HepG2 (cell line): ENCODE results near the gene AGPAT2. TPM values are rescaled to one million over a fixed set of nuclear protein-coding genes. Genes with fewer than 3 reads are reported as not detected.
A peak's percentile ranks its signal among the peaks of the same experiment; 100 is the strongest.

ENCODE experiments used
- CSRNP1 ChIP-seq: sonication (generic); formaldehyde crosslinking; IDR thresholded peaks from 2 replicates; pipeline ENCODE4 v1.8.1; 2023; ENCODE audit warnings: mild to moderate bottlenecking, missing genetic modification reagents
- HNRNPL ChIP-seq: fragments of 200-400 bp; formaldehyde crosslinking; IDR thresholded peaks from 2 replicates; pipeline ENCODE4 v1.6.1; 2017; ENCODE audit warnings: mild to moderate bottlenecking, low read depth, low read length
- REXO4 ChIP-seq: sonication (generic); formaldehyde crosslinking; IDR thresholded peaks from 2 replicates; pipeline ENCODE4 v1.8.0; 2022; ENCODE audit warnings: missing genetic modification reagents, mild to moderate bottlenecking, borderline replicate concordance
- RFX1 ChIP-seq: fragments of 450-650 bp; IDR thresholded peaks from 2 replicates; pipeline ENCODE4 v1.6.1; 2017
- TAF15 ChIP-seq: fragments of 200-400 bp; formaldehyde crosslinking; IDR thresholded peaks from one replicate; pipeline ENCODE4 v1.6.1; 2018; ENCODE audit warnings: mild to moderate bottlenecking, low read depth, low read length; ENCODE audit not compliant: poor library complexity, severe bottlenecking
- UBTF ChIP-seq: sonication (generic); formaldehyde crosslinking; IDR thresholded peaks from 2 replicates; pipeline ENCODE4 v1.4.0; 2020; ENCODE audit warnings: mild to moderate bottlenecking, missing genetic modification reagents
- ZFP82 ChIP-seq: sonication (generic); formaldehyde crosslinking; IDR thresholded peaks from 2 replicates; pipeline ENCODE4 v1.5.1; 2020; ENCODE audit warnings: mild to moderate bottlenecking, missing genetic modification reagents, borderline replicate concordance
- ZNF234 ChIP-seq: sonication (generic); formaldehyde crosslinking; conservative IDR thresholded peaks from 2 replicates; pipeline ENCODE4 v1.5.1; 2020; ENCODE audit warnings: mild to moderate bottlenecking, missing genetic modification reagents
- ZNF354B ChIP-seq: sonication (generic); formaldehyde crosslinking; IDR thresholded peaks from 2 replicates; pipeline ENCODE4 v1.8.0; 2022; ENCODE audit warnings: mild to moderate bottlenecking, missing genetic modification reagents
- ZNF777 ChIP-seq: sonication (generic); formaldehyde crosslinking; IDR thresholded peaks from 2 replicates; pipeline ENCODE4 v1.4.0; 2020; ENCODE audit warnings: missing genetic modification reagents
- ZNF782 ChIP-seq: sonication (generic); formaldehyde crosslinking; IDR thresholded peaks from 2 replicates; pipeline ENCODE4 v1.4.0; 2020; ENCODE audit warnings: missing genetic modification reagents, mild to moderate bottlenecking, borderline replicate concordance
- ZNF839 ChIP-seq: sonication (generic); formaldehyde crosslinking; IDR thresholded peaks from 2 replicates; pipeline ENCODE4 v1.4.0; 2020; ENCODE audit warnings: missing genetic modification reagents, mild to moderate bottlenecking, borderline replicate concordance
- polyA plus RNA-seq, 8 experiments: library from polyadenylated mRNA; depleted of rRNA in 3 of 8; stranded (reverse) in 7 of 8; unstranded in 1 of 8; fragments of >200 nt; fragmentation: Illumina TruSeq in 4 of 8; extraction: Trizol in 4 of 8; gene quantifications; 2 replicates each; pipeline versions ENCODE4 v1.2.1 to v1.2.3, GENCODE V29; 2011 to 2016; ENCODE audit warnings: low read depth in 4 of 8, missing spikeins in 1 of 8, mixed read lengths in 1 of 8; ENCODE audit not compliant: insufficient read depth in 1 of 8
- total RNA-seq, 5 experiments: library from RNA; depleted of rRNA; stranded (reverse); fragments of >200 nt; fragmentation: Illumina TruSeq; extraction: Trizol; gene quantifications; 2 replicates each; pipeline ENCODE4 v1.2.3, GENCODE V29; 2016; ENCODE audit warnings: low read depth in 1 of 5
- TF ChIP-seq, protein P1 (sequence below): sonication (generic); formaldehyde crosslinking; IDR thresholded peaks from 2 replicates; pipeline ENCODE4; 2020; ENCODE audit warnings: missing genetic modification reagents, mild to moderate bottlenecking, borderline replicate concordance
- TF ChIP-seq, protein P2 (sequence below): sonication (generic); formaldehyde crosslinking; IDR thresholded peaks from 2 replicates; pipeline ENCODE4 v1.5.1; 2020; ENCODE audit warnings: mild to moderate bottlenecking, missing genetic modification reagents, moderate library complexity
- TF ChIP-seq, protein P3 (sequence below), 2 experiments: sonication (generic) in 1 of 2; formaldehyde crosslinking in 1 of 2; IDR thresholded peaks; 2 replicates each; pipeline versions ENCODE4 v1.4.0 to v1.6.1; 2016 to 2020; ENCODE audit warnings: borderline replicate concordance in 1 of 2, low read depth in 1 of 2, mild to moderate bottlenecking in 1 of 2, missing genetic modification reagents in 1 of 2

The AGPAT2 gene
- total and polyA plus RNA-seq, 2 of the 13 experiments (the other 11 are each of a cell fraction or from before 2014, with no cell fraction given) = 3.9 to 25.8 TPM

DNA sequence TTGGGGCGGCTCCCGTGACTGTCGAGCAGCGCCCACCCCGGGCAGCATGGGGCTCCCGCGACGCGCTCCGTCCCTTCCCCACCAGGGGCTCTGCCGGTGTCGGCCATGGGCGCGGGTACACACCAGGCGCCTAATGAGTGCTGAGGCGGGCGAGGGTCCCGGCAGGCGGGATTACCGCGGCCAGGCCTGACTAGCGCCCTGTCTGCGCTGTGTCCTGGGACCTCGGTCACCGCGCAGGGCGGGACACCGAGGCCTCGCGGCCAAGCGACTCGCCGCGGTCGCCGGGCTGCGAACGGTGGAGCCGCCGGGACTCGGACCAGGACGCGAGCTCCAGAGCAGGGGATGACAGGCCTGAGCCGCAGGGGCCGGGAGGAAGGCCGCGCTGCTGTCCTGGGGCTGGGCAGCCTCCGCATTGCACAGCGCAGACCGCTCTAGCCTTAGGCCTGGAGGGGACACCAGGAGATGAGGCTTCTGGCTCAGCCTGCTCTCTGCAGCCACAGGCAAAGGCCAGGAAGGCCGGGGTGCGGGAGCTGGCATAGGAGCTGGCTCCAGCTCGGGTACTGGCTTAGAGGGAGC lies 41.4 kb upstream of the AGPAT2 start (continued):
- TF ChIP-seq, protein P1, sequence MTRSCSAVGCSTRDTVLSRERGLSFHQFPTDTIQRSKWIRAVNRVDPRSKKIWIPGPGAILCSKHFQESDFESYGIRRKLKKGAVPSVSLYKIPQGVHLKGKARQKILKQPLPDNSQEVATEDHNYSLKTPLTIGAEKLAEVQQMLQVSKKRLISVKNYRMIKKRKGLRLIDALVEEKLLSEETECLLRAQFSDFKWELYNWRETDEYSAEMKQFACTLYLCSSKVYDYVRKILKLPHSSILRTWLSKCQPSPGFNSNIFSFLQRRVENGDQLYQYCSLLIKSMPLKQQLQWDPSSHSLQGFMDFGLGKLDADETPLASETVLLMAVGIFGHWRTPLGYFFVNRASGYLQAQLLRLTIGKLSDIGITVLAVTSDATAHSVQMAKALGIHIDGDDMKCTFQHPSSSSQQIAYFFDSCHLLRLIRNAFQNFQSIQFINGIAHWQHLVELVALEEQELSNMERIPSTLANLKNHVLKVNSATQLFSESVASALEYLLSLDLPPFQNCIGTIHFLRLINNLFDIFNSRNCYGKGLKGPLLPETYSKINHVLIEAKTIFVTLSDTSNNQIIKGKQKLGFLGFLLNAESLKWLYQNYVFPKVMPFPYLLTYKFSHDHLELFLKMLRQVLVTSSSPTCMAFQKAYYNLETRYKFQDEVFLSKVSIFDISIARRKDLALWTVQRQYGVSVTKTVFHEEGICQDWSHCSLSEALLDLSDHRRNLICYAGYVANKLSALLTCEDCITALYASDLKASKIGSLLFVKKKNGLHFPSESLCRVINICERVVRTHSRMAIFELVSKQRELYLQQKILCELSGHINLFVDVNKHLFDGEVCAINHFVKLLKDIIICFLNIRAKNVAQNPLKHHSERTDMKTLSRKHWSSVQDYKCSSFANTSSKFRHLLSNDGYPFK (CRISPR knock-in tag) = peak; percentile 17; the same call in 1 of the 2 replicates
- TF ChIP-seq ZNF354B (CRISPR knock-in tag) (no peak), ZNF839 (CRISPR knock-in tag) (peak; percentile 35; the same call in 1 of the 2 replicates), TAF15 (no peak), CSRNP1 (CRISPR knock-in tag) (no peak), ZNF782 (CRISPR knock-in tag) (0 out of 2 replicates have a peak, but pooled peaks have one; percentile 14), ZNF777 (peak; percentile 60; the same call in 1 of the 2 replicates), HNRNPL (0 out of 2 replicates have a peak, but pooled peaks have one; percentile 18), ZFP82 (CRISPR knock-in tag) (peak; percentile 94; the same call in 1 of the 2 replicates), RFX1 (no peak), REXO4 (CRISPR knock-in tag) (peak; percentile 76), UBTF (peak; percentile 93), ZNF234 (CRISPR knock-in tag) (no peak)
- TF ChIP-seq, protein P2, sequence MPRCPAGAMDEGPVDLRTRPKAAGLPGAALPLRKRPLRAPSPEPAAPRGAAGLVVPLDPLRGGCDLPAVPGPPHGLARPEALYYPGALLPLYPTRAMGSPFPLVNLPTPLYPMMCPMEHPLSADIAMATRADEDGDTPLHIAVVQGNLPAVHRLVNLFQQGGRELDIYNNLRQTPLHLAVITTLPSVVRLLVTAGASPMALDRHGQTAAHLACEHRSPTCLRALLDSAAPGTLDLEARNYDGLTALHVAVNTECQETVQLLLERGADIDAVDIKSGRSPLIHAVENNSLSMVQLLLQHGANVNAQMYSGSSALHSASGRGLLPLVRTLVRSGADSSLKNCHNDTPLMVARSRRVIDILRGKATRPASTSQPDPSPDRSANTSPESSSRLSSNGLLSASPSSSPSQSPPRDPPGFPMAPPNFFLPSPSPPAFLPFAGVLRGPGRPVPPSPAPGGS (CRISPR knock-in tag) = peak; percentile 90
- TF ChIP-seq, protein P3, sequence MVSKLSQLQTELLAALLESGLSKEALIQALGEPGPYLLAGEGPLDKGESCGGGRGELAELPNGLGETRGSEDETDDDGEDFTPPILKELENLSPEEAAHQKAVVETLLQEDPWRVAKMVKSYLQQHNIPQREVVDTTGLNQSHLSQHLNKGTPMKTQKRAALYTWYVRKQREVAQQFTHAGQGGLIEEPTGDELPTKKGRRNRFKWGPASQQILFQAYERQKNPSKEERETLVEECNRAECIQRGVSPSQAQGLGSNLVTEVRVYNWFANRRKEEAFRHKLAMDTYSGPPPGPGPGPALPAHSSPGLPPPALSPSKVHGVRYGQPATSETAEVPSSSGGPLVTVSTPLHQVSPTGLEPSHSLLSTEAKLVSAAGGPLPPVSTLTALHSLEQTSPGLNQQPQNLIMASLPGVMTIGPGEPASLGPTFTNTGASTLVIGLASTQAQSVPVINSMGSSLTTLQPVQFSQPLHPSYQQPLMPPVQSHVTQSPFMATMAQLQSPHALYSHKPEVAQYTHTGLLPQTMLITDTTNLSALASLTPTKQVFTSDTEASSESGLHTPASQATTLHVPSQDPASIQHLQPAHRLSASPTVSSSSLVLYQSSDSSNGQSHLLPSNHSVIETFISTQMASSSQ (IDR thresholded peaks at IDR 0.05; ENCODE audit: low read depth) = no peak
- TF ChIP-seq, protein P3 (CRISPR knock-in tag; IDR thresholded peaks at IDR 0.05; ENCODE audit: borderline replicate concordance) = peak; percentile 5; the same call in 1 of the 2 replicates
